Thyroid gland (tissue), 4 donors: Measurements from ENCODE around the gene VTA1.

Source experiments
- POLR2A ChIP-seq, 2 donors: fragments of 450-650 bp; IDR thresholded peaks; one replicate each; pipeline ENCODE4 v1.6.1; 2017; ENCODE audit warnings: antibody characterized with exemption in 2 of 2, mild to moderate bottlenecking in 2 of 2, moderate library complexity in 1 of 2
- TF ChIP-seq, protein P1 (sequence below), 6 experiments: fragments of 200-600 bp in 3 of 6; fragments of 450-650 bp in 3 of 6; sonication (generic) in 3 of 6; IDR thresholded peaks; one replicate each; pipeline ENCODE4 v1.5.1; 2016 to 2019; ENCODE audit warnings: antibody characterized with exemption in 6 of 6, mild to moderate bottlenecking in 2 of 6, inconsistent platforms in 1 of 6, moderate library complexity in 1 of 6

- TF ChIP-seq, protein P1, sequence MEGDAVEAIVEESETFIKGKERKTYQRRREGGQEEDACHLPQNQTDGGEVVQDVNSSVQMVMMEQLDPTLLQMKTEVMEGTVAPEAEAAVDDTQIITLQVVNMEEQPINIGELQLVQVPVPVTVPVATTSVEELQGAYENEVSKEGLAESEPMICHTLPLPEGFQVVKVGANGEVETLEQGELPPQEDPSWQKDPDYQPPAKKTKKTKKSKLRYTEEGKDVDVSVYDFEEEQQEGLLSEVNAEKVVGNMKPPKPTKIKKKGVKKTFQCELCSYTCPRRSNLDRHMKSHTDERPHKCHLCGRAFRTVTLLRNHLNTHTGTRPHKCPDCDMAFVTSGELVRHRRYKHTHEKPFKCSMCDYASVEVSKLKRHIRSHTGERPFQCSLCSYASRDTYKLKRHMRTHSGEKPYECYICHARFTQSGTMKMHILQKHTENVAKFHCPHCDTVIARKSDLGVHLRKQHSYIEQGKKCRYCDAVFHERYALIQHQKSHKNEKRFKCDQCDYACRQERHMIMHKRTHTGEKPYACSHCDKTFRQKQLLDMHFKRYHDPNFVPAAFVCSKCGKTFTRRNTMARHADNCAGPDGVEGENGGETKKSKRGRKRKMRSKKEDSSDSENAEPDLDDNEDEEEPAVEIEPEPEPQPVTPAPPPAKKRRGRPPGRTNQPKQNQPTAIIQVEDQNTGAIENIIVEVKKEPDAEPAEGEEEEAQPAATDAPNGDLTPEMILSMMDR (IDR thresholded peaks at IDR 0.05): no peak
- TF ChIP-seq POLR2A (IDR thresholded peaks at IDR 0.05): no peak
Observed at GRCh38 chr6:142210606-142211005, 63.5 kb downstream of the VTA1 start.
